ENCODE data around the gene LPP.

LPP gene

DNA sequence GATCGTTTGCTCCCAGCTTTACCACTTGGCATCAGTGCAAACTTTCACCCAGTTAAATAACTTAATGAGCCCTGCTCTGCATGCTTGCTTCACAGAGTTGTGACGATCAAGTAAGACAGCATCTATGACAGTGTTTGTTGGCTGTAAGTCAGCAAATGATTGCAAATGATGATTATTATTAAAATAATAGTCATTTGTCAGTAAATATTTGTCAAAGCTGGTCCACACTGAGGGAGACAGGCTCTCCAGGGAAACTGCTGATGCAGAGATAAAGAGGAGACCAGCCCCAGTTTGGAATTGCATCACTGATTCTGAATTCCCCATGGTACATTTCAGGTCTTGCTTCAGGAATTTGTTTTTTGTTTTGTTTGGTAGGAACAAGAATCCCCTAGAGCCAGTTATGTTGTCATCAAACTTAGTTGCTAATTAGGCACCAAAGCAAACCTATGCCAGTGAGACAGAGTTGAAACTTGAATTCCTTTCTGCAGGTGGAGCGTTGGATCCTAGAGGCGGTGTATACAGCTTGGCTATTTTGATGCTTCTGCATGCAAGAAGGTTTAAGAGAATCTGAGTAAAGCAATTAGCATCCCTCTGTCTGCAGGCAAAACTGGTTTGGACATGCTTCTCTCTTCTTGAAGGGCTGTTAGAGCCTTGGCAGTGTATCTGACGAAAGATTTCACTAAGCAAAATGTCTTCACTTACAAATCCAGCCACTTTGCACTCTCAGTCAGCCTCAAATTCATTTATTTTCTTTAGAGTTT lies 679.2 kb downstream of the LPP start:
- no peak for DNase-seq (ENCODE audit: low spot score)

DNA sequence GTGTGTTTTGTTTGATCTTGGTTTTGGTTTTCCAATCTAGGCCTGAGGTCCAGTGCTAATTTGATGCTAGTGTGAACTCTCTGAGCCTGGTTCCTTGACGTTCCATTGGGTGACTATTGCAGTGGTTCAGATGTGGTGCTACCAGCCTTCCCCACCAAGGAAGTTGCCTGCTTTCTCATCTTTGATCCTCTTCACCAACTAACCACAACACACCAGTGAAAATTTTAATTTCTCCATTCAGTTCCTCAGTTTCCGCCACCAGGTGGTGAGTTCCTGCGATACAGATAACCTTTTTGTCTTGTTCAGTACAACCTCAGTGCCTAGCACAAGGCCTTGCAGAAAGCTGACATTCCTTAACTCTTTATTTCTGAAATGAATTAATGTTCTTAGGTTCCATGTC lies 680.4 kb downstream of the LPP start:
- DNase-seq (ENCODE audit: low spot score), result no peak

DNA sequence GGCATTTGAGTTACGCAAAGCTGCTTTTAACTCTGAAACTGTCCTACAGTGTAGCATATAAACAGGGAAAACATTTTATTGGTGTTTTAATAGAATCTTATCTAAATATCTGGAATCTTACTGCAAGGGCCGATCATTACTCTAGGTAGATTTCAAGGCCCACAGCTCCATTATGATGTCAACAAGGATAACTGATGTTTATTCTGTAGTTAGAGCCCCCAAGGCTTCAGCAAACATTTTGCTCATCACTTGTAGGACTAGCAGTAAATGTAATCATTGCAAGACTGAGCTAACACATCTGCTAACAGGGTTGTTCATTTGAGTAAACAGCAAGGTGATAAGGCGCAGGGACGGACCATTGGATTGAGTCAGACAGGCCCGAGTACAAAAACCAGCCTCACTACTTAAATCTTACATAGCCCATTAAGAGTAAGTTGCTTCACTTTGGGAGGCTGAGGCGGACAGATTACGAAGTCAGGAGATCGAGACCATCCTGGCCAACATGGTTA lies 685.3 kb downstream of the LPP start:
- DNase-seq (ENCODE audit: low spot score), result no peak

DNA sequence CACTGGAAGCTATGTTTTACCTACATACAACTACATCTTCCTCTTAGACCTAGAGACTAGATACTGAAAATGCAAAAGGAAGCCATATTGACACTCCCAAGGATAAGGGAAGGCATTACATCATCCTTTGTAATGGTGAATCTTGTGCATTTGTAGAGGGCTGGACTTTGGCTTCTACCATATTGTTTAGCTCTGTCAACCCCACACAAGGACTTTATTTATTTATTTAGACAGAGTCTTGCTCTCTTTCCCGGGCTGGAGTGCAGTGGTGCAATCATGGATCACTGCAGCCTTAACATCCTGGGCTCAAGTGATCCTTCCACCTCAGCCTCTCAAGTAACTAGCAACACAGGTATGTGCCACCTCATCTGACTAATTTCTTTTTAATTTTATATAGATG lies 686.3 kb downstream of the LPP start:
- no peak for DNase-seq (ENCODE audit: low spot score)

DNA sequence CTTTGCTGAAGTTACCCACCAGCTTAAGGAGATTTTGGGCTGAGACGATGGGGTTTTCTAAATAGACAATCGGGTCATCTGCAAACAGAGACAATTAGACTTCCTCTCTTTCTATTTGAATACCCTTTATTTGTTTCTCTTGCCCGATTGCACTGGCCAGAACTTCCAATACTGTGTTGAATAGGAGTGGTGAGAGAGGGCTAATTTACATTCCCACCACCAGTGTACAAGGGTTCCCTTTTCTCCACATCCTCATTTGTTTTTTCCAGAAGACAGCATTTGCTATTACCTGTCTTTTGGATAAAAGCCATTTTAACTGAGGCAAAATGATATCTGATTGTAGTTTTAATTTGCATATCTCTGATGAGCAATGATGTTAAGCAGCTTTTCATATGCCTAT lies 687.9 kb downstream of the LPP start:
- no peak for DNase-seq (ENCODE audit: low spot score)

DNA sequence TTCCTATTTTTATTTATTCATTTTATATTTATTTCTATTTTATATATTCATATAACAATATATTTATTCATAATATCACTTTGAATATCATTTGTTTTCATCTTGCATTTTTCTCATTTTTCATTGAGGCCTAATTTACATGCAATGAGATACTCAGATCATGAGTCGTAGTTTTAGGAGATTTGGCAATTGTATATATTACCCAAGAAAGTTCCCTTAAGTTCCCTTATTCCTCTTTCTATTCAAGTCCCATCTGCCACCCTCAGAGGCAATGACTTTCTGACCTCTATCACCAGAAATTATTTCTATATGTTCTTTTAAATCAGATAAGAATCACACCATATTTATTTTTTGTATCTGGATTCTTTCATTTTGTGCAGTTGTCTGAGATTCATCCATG lies 688.7 kb downstream of the LPP start:
- no peak for DNase-seq (ENCODE audit: low spot score)

DNA sequence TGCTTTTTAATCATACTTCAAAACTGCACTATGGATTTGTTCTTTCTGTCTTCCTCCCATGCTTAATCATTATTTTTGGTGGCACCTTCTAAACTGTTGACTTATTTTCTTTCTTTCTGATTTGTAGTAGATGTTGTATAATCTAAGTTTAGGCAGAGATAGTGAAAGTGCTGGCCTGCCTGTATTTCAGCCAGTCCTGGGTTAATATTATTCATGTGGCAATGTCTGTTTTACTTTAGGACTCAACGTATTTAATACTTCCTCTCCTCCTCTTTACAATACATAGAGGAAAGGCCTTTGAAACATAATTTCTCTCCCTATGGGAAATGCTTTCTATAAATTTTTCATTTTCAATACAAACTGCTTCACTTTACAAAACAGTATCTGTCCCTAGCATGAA lies 690.1 kb downstream of the LPP start:
- DNase-seq (ENCODE audit: low spot score), result no peak

DNA sequence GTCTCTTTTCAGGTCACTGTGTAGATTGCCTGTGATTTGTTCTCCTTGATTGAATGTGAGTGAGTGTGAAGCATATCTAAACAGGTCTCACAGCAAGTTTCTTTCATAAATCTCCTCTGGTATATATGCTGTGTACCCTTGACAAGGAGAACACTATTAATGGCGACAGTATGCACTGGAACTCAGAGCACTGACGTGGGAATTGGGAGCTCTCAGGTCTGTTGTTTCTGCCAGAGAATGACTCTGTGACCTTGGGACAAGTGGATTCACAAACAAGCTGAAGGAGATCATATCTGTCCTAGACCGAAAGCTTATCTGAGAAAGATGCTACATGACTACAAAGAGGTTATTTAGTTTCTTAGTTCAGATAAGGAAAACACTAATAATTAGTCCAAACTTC lies 691.6 kb downstream of the LPP start:
- DNase-seq (ENCODE audit: low spot score), result no peak

DNA sequence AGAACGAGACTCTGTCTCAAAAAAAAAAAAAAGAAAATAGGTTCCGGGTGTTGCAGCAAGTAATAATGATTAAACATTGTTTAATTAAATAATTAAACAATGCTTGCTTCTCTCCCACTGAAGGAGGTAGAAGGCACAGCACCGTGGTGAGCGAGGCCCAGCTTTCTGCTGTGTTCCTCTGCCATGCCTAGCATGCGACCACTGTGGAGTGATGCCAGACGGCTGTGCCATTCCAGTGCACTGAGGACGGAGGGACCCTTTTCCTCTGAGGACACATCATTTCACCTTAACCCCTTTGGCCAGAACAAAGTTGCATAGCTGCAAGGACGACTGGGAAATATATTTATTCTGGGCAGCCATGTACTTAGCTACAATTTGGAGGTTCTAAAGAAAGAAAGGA lies 695.0 kb downstream of the LPP start:
- DNase-seq (ENCODE audit: low spot score), result no peak

DNA sequence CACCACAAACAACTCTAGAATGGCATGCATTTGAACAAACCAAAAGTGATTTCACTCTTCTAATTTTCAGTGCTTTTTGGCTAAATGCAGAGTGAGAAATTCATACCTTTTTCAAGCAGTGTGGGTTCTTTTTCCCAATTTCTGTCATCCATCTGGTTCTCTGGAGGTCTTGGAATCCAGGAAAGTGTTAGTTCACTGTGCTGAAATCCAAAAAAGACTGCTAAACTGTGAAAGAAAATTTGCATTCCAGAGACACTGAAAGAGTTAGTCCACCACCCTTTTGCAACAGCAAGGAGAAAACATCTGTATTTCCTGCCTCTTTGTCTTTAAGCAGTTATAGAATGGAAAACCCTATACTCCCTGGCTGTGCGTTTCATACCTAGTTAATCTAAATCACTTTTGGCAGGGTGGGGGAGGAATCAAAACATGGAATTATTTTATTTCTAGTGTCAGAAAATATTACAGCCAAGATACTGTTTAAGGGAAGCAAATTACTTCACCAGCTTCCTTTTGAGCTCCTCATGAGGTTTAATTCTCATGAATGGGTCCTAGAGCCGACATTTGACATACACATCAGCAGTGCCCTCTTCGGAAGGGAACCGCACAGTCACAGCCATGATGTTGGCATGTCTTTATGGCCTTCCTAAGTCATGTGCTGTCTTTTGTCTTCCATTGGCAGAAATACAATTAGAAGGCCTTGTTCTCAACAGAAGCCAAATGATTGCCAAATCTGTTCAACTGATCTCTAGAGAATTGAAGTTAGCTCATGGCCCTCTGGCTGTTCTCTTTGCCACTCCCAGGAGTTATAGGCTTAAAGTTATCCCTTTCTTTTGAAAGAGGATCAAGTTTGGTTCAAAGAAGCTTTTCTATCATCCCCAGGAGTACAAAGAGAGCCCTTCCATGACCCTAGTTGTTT lies 700.2 kb downstream of the LPP start:
- no peak for DNase-seq (ENCODE audit: low spot score)

DNA sequence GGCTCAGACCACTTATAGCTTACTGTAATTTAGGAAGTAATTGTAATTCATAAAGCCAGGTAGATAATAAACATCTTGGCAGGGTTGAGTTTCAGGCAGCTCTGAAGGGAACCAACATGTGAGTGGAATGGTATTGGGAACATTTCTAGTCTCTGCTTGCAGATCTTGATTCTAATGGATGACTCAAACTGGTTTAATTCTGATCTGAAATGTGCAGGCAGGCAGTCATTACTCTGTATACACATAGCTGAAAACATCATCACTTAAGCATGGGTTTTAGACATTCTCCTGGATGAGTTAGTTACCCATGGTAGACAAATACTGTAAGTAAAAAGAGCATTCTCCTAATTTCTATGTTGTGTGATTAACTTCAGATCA lies 700.8 kb downstream of the LPP start:
- DNase-seq (ENCODE audit: low spot score), result no peak

DNA sequence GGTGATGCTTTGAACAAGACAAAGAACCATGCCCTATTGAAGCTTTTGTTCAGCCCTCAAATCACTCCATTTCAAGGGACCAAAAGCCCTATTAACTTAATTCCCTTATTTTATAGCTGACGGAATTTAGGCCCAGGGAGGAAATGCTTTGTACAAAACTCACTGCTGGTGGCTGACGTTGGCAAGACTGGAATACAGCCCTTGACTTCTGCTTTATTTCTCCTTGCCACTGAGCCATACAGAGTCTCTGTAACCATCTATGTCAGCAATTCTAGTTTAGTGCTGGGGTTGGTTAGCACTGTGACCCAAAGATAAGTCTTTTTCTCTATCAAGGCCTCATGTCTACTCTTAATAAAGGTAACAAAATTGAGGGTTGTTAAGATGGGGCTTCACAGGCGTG lies 701.7 kb downstream of the LPP start:
- DNase-seq (ENCODE audit: low spot score), result no peak

DNA sequence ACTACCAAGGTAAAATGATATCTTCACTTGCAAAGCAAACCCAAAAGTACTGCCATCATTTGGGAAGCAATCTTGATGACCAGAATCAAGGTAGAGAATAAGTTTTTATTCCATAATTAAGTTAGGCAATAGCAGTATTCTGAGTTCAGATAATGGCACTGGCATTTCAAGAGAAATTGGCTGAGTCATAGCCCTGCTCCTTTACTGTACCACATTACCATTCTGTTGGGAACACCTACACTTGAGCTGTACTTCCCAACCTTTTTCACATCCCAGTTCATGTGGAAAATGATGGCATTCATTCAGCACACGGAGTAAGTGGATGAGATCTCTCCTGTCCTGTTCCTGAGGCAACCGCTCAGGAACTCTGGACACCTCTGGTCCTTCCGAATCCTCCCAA lies 706.2 kb downstream of the LPP start:
- no peak for DNase-seq (ENCODE audit: low spot score)

DNA sequence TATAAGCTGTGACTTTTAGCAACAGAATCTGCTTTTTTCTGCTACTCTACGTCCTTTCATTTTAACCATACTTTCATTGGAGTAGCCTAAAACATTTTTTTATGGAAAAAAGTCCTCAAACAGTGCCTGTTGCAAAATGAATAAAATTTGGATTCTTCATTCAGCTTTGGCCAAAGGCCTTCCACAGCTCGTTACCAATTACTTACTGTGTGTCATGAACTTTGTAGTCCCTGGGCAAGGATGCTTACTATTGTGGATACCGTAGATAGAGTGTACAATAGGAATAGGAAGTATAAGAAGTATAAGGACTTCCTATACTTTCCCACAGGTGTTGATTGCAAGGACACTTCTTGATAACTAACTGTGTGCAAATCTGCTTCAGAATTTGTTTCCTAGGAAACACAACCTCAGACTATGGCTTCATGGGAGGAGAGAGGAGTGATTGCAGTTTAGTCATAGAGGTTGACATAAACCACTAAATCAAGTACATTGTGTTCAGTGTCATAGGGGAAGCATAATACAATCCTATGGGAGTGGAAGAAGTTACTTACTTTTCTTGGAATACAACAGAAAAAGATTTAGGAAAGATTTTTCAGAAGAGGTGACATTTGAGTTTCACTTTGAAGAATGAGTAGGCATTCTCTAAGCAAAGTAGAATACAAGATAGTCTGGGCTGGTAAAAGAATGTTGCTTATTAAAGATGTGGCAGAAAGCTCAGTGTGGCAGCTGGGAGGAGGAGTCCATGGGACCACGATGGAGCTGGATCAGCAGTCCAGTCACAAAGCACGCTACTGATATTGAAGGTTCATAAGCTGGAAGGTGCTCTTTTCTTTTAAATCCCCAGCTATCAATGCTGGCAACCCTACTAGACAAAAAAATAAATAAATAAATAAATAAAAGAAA lies 708.1 kb downstream of the LPP start:
- DNase-seq (ENCODE audit: low spot score), result no peak

DNA sequence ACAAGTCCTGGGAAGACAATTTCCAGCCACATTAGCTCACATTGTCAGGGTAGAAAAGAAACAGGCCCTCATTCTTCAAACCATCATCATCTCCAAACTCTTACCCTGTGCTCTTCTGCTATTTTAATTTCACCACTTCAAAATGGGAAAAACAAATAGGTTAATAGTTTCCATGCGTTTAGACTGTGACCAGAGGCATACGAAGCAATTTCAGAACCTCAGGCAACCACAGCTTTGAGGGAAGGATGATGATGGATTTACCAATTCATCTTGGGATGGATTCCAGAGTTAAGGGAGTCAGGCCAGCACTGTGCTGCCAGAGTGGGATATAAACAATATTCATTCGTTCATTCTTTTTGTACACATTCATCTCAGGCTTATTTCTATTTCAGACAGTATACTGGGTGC lies 710.0 kb downstream of the LPP start:
- no peak for DNase-seq (ENCODE audit: low spot score)

DNA sequence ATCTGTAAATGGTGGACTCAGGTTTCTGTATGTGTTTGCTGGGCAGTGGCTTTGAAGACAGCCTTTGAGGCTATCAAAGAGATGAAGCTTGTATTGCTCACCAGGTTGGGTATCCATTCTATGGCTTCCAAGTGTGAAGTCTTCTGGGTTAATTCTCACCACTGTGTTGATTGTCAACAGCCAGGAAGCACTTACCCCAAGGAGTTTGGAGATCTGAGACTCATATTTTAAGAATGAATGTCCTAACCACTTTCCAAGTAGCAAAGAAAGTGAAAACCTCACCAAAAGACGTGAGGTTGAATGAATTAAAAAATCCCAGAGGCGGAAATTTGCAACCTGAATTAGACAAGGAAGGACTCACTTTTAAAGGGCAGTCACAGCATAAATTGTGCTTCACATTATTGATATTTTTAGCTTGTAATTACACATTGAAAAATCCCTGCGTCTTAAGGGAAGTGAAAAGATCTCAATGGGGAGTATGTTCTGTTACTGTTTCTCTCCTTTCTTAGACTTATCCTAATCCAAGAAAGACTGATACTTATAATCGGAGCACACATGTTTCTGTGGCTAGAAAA lies 713.8 kb downstream of the LPP start:
- DNase-seq (ENCODE audit: low spot score), result no peak

DNA sequence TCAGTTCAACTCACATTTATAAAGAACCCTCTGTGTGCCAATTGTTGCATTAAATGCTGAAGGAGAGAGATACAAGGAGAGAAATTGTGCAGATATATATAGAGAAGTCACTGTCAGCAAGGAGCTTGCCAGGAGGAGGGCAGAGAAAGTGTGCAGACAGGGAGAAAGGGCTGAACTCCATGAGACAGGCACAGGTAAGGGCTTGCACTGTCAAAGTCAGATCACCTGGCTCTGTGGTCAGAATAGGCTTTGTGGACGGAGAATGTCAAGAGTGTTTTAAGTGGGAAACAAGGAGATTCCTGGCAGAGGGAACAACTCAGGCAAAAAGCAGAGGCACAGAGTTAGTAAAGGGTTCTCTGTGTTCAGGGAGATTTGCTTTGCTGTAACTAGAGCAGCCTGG lies 714.8 kb downstream of the LPP start:
- no peak for DNase-seq (ENCODE audit: low spot score)

DNA sequence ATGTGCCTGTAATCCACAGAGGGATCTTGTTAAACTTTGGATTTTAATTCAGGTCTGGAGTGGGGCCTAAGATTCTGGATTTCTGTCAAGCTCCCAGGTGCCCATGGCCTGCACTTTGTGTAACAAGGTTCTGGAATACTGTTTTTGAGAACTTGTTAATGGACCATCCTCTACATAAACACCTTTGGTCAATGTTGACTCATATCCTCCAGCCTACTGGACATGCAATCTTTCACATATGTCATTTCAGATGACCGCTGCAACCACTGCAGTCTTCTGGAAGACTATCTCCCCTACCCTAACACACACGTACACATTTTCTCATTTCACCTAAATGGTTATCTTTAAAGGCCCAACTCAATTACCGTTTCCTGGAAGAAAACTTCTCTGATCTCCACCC lies 715.7 kb downstream of the LPP start:
- DNase-seq (ENCODE audit: low spot score), result no peak

DNA sequence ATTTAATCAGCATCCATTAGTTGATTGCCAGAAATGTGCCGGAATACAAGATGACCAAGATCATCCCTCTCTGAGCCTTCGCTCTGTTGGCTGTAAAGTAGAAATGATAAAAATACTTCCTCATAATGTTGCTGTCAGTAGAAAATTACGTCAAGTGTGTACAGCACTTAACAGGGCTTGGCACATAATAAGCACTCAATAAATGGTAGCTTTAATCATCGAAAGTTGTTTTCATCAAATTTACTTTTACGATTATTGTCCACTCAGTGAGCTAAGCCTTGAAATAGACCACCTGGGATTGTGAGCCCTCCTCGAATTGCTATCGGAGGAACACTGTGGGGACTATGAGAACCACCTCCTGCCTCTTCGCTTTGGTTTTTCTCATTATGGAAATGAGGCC lies 716.5 kb downstream of the LPP start:
- no peak for DNase-seq (ENCODE audit: low spot score)

DNA sequence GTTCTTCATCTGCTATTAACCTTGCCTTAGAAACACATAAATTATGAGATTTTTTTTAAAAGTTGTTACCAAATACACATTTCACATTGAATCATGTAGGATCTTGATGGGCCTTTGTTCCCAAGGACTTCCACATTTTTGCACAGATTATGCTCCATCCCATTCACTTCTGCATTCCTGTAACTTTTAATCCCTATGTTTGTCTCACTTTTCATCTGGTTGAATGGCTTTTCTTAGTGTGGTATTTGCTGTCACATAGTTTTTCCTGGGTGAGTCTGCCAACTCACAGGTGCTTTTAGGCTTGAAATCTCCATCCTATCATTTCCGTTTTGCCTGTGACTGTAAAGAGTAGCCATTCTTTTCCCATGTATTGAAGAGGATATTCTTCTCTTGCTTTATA lies 720.6 kb downstream of the LPP start:
- no peak for DNase-seq (ENCODE audit: low spot score)

DNA sequence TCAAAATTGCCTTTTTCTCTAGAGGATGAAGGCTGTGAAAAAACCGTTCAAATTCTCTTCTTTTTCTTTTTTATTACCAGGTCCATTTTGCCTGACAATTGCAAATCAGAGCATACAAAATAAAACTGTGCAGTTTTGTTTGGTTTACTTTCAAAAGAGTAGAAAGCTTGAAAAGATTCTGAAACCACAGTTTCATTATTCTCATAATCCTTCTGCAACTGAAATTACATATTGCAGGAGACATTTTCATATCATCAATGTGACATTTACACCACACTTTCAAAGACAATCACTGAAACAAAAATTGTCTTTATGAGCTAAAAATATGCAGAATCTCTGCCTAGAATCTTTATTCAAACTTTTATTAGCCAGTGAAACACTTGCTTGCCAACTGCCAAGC lies 721.5 kb downstream of the LPP start:
- no peak for DNase-seq (ENCODE audit: low spot score)

DNA sequence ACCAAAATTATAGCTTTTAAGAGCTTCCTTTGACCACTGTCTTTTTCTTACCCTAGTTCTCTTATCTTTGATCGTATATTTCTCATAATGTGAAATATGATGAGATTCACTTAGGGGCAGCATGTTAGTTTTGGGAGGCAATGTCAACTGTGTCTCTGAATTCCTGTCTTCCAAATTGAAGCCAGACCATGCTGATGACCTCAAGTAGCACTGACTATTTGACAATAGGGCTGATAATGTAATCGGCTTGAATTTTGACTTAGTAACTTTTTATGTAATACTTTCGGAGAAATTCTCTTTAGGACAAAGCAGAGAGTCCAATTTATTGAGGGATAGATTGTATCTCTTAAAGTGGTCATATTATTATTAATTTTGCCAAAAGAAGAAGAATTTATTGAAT lies 722.4 kb downstream of the LPP start:
- DNase-seq (ENCODE audit: low spot score), result no peak

All from left forelimb (tissue), 1 donor.